ENCODE data around the gene FBXL20. TPM values are rescaled to one million over a fixed set of nuclear protein-coding genes. Genes with fewer than 3 reads are reported as not detected.

FBXL20 gene
- total RNA-seq, 1 donor from 2014 or later = 29.9 TPM

- peak; percentile 88 for DNase-seq (ENCODE audit: low spot score)
These were observed 175.3 kb downstream of the FBXL20 start for GRCh38 chr17:39225959-39226683.

- no peak for DNase-seq (ENCODE audit: low spot score)
These were observed 176.0 kb downstream of the FBXL20 start, which contains the start of gene STAC2 for GRCh38 chr17:39225308-39225958. TSS of gene STAC2 (minus strand) at chr17:39225945. CDS start at chr17:39225502, 443 bp downstream.

- no peak for DNase-seq (ENCODE audit: low spot score)
These were observed 176.6 kb downstream of the FBXL20 start for GRCh38 chr17:39224778-39225307.

- no peak for DNase-seq (ENCODE audit: low spot score)
These were observed 177.3 kb downstream of the FBXL20 start for GRCh38 chr17:39223907-39224777.

- no peak for DNase-seq (ENCODE audit: low spot score)
These were observed 178.3 kb downstream of the FBXL20 start for GRCh38 chr17:39222866-39223834.

GRCh38 chr17:39222151-39222550, 179.3 kb downstream of the FBXL20 start:
- DNase-seq (ENCODE audit: low spot score) = no peak

- DNase-seq (ENCODE audit: low spot score) = no peak
These were observed 179.9 kb downstream of the FBXL20 start for GRCh38 chr17:39221572-39221971.

- no peak for DNase-seq (ENCODE audit: low spot score)
These were observed 181.7 kb downstream of the FBXL20 start for GRCh38 chr17:39219647-39220154.

GRCh38 chr17:39218906-39219305, 182.5 kb downstream of the FBXL20 start:
- DNase-seq (ENCODE audit: low spot score) = no peak

GRCh38 chr17:39217734-39218369, 183.6 kb downstream of the FBXL20 start:
- DNase-seq (ENCODE audit: low spot score) = no peak

- no peak for DNase-seq (ENCODE audit: low spot score)
These were observed 187.6 kb downstream of the FBXL20 start for GRCh38 chr17:39213852-39214251.

- DNase-seq (ENCODE audit: low spot score) = no peak
These were observed 188.5 kb downstream of the FBXL20 start for GRCh38 chr17:39212841-39213480.

GRCh38 chr17:39212195-39212810, 189.1 kb downstream of the FBXL20 start:
- DNase-seq (ENCODE audit: low spot score) = no peak

- no peak for DNase-seq (ENCODE audit: low spot score)
These were observed 191.4 kb downstream of the FBXL20 start for GRCh38 chr17:39210093-39210434.

GRCh38 chr17:39209317-39210092, 191.9 kb downstream of the FBXL20 start:
- peak; percentile 70 for DNase-seq (ENCODE audit: low spot score)

- no peak for DNase-seq (ENCODE audit: low spot score)
These were observed 192.5 kb downstream of the FBXL20 start for GRCh38 chr17:39208893-39209292.

GRCh38 chr17:39208136-39208535, 193.3 kb downstream of the FBXL20 start:
- no peak for DNase-seq (ENCODE audit: low spot score)

GRCh38 chr17:39205112-39205526, 196.3 kb downstream of the FBXL20 start:
- DNase-seq (ENCODE audit: low spot score) = no peak

Data from umbilical cord (tissue), 2 donors.